Motor neuron (in vitro differentiated cells): ENCODE results near the gene AKAP12. TPM values are rescaled to one million over a fixed set of nuclear protein-coding genes. Genes with fewer than 3 reads are reported as not detected.

Source experiments
- ATAC-seq, 8 experiments: fragments of 200-7000 bp; cut with Tn5 transposase; replicated peaks in 6 of 8; 2 replicates each; pipeline ENCODE4 v1.8.0; 2021; ENCODE audit warnings: mild to moderate bottlenecking in 8 of 8, moderate library complexity in 8 of 8
- H3K27ac ChIP-seq, 2 donors: fragments of 250-450 bp; sonication (Bioruptor Pico); 2 replicates each; pipeline ENCODE4 v1.9.0; 2021; ENCODE audit warnings: antibody characterized with exemption in 2 of 2, mild to moderate bottlenecking in 2 of 2, moderate library complexity in 1 of 2
- H3K4me1 ChIP-seq, 2 donors: fragments of 250-450 bp; sonication (Bioruptor Pico); replicated peaks in 1 of 2; 2 replicates each; pipeline ENCODE4 v1.6.1; 2021; ENCODE audit warnings: antibody characterized with exemption in 2 of 2, mild to moderate bottlenecking in 2 of 2, moderate library complexity in 1 of 2
- H3K4me3 ChIP-seq, 5 donors: fragments of 250-450 bp; sonication (Bioruptor Pico); 2 replicates each; pipeline ENCODE4 v1.9.0; 2021; ENCODE audit warnings: antibody characterized with exemption in 5 of 5, mild to moderate bottlenecking in 5 of 5, moderate library complexity in 4 of 5
- WGBS, 10 experiments: fragments of 450-650 bp; shearing (Covaris generic); methylation state at CpG; one replicate each; pipeline ENCODE4 v1.0.0; 2022; 5-methylcytosine and 5-hydroxymethylcytosine counted together
- in situ Hi-C, 9 experiments: fragments of 400-800 bp; cut with MboI; loops; one replicate each; pipeline ENCODE4 v1.15.0; 2021; ENCODE audit warnings: low sequenced_read_pairs in 9 of 9, low pct_unique_long_range_greater_than_20kb in 2 of 9; ENCODE audit not compliant: unreplicated experiment in 9 of 9
- total RNA-seq, 8 experiments: library from RNA; unstranded; fragments of 300-600 nt; gene quantifications; 2 replicates each; pipeline versions ENCODE4 v1.2.3 to v1.2.4, GENCODE V29; 2022

Gene AKAP12
- total RNA-seq, 8 experiments from 2014 or later: 71.1 to 553 (median 180) TPM

- in situ Hi-C loops: no loop called here
- 88 to 100% (median 100%) methylated on average over 1 of the region's 1 CpG; no CpG with 5 or more reads in 5 of the 10 experiments for WGBS, 10 experiments
- H3K4me3 ChIP-seq: no peak overlapping the region
- no peak overlapping the region for H3K27ac ChIP-seq
- H3K4me1 ChIP-seq: no peaks in the 10 kb centered on the region
- no peak for ATAC-seq
Observed at GRCh38 chr6:151402228-151402627, 162.5 kb downstream of the AKAP12 start.

DNA sequence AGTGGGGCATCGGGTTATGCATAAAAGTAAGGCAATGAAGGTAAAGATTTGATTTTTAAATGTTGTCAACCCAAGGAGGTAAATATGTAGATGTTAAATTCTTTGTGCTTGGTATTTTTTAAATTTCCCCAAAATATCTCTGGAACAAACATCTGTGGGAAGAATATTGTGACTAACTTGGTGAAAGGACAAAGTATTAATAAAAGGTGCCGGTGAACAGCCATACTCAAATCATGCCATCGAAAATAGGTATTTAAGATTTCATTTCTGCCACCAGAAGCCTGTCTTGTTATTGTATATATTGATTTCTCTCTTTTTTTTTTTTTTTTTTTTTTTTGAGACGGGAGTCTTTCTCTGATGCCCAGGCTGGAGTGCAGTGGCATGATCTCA is 164.1 kb downstream of the AKAP12 start:
- 67 to 100% (median 93%) methylated on average over 1 to 3 of the region's 4 CpGs; no CpG with 5 or more reads in 1 of the 10 experiments for WGBS, 10 experiments
- Histone ChIP-seq H3K4me3 (no peak overlapping the region), H3K27ac (no peak overlapping the region), H3K4me1 (no peaks in the 10 kb centered on the region)
- in situ Hi-C loops: no loop called here
- ATAC-seq: no peak

Other genes starting within 250 kb of the AKAP12 start
- 10 to 100 TPM in 6 of 8 experiments, 1 to 10 TPM in 2; 5.9 to 21.5 (median 13.3) TPM for gene ZBTB2, start 151.6 kb downstream of the AKAP12 start, total RNA-seq
- gene RMND1, start 212.2 kb downstream of the AKAP12 start, total RNA-seq: 10 to 100 TPM; 25.2 to 50.1 (median 36.4) TPM